Central memory CD8-positive, alpha-beta T cell (primary cell): Measurements from ENCODE around the gene ST3GAL2.

ENCODE experiments used
- ATAC-seq: fragments of 150-1000 bp; cut with Tn5 transposase; replicated peaks from 2 replicates; pipeline ENCODE4 v1.10.0; 2022; ENCODE audit warnings: mild to moderate bottlenecking, moderate FRiP score, moderate number of reproducible peaks; ENCODE audit not compliant: poor library complexity, severe bottlenecking; ENCODE audit errors: extremely low read depth
- DNase-seq, 2 donors: peaks; one replicate each; pipeline ENCODE4 v3.0.0; 2021; ENCODE audit warnings: low spot score in 2 of 2
- H3K27ac Mint-ChIP-seq: one replicate; pipeline ENCODE4 v1.8.0; 2022; ENCODE audit warnings: low read depth, mild to moderate bottlenecking, moderate library complexity, mixed read lengths
- H3K27me3 Mint-ChIP-seq: one replicate; pipeline ENCODE4 v1.8.0; 2022; ENCODE audit warnings: mixed read lengths
- H3K36me3 Mint-ChIP-seq: one replicate; pipeline ENCODE4 v1.8.0; 2022; ENCODE audit warnings: mild to moderate bottlenecking, moderate library complexity, mixed read lengths; ENCODE audit not compliant: insufficient read depth
- H3K4me1 Mint-ChIP-seq: one replicate; pipeline ENCODE4 v1.8.0; 2022; ENCODE audit warnings: mixed read lengths
- H3K4me3 Mint-ChIP-seq: one replicate; pipeline ENCODE4 v1.8.0; 2022; ENCODE audit warnings: mild to moderate bottlenecking, moderate library complexity, mixed read lengths
- H3K9me3 Mint-ChIP-seq: one replicate; pipeline ENCODE4 v1.8.0; 2022; ENCODE audit warnings: mixed read lengths

ST3GAL2 gene

DNA sequence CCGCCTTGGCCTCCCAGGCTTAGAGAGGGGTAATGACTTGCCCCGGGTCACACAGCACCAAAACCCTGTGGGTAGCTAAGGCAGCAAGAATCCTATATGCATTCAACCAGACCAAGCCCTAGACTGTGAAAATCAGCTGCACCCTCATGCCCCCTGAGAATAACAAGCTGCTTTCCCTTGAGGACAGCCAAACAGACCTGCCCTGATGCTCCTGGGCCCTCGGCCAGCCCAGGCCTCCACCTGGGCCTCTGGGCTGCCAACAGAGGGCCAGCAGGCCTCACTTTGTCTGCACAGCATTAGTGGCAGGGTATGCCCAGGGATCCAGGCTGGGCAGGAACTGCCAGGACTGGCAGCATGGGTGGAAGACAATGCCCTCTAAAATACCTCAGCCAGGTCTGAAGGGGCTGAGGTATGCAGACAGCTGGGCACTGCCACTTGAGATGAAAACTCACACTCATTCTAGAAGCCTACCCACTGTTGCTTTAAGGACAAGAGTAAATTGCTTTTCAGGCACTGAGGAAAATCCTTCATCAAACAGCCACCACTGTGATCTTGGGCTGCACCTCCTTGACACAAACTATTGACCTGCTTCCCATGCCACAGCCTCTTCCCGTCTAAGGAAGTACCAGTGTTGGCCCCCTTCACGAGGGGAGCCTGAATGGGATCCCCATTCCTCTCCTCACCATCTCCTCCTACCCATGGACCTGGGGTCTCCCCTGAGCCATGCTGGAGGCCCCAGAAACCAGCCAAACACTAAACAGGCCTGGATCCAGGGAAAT lies 8.8 kb downstream of the ST3GAL2 start:
- Mint-ChIP-seq H3K27ac (peak overlapping the region; percentile 81), H3K4me3 (peak overlapping the region; percentile 54), H3K36me3 (peaks cover 3% of the 10 kb centered on the region), H3K9me3 (no peaks in the 10 kb centered on the region), H3K4me1 (peaks cover 51% of the 10 kb centered on the region), H3K27me3 (no peaks in the 10 kb centered on the region)
- DNase-seq (no peak), ATAC-seq (no peak)

GRCh38 chr16:70428178-70428998 lies 10.5 kb downstream of the ST3GAL2 start:
- Mint-ChIP-seq H3K9me3 (no peaks in the 10 kb centered on the region), H3K4me1 (peaks cover 42% of the 10 kb centered on the region), H3K27ac (peak overlapping the region; percentile 80), H3K27me3 (no peaks in the 10 kb centered on the region), H3K36me3 (peaks cover 3% of the 10 kb centered on the region), H3K4me3 (peak overlapping the region; percentile 33)
- peak; percentile 20 for ATAC-seq
- DNase-seq = no peak

DNA sequence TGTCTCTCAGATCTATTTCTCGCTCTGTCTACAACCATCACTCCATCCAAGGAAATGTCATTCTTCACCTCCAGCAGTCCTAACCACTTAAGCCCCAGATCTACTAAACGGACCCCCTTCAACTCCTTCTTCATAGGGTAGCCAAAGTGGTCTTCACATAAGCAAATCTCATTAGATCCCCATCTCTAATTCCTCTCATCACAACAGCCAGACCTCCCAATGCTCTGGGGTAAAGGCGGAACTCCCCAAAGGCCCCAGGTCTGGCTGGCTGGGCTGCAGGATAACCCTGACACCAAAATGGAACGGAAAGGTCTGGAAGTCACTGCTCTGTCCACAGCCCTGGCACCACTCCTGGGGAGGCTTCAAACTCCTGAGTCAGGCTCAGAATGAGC lies 11.1 kb downstream of the ST3GAL2 start:
- H3K9me3 Mint-ChIP-seq = no peaks in the 10 kb centered on the region
- H3K4me3 Mint-ChIP-seq = peak overlapping the region; percentile 1
- ATAC-seq (no peak), DNase-seq (no peak)
- peaks cover 3% of the 10 kb centered on the region for H3K36me3 Mint-ChIP-seq
- peak overlapping the region; percentile 80 for H3K27ac Mint-ChIP-seq
- H3K4me1 Mint-ChIP-seq = peaks cover 38% of the 10 kb centered on the region
- H3K27me3 Mint-ChIP-seq = no peaks in the 10 kb centered on the region

DNA sequence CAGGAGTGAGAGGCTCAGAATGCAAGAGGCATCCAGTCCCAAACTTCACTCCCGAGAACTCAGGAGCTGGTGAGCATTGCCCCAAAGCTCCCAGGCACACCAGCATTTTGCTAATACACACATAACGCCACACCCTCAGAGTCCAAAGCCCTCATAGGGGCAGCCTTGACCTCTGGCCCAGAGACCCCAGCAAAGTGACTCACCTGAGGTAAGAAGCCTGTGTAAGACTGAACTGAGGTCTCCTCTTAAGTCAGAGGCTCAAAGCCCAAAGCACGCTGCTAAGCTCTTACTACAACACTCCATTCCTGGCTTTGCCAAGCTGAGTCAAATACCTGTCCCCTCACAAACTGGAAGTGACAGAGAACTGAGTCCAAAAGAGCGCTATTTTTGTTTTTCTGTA lies 16.4 kb downstream of the ST3GAL2 start:
- Mint-ChIP-seq H3K9me3 (no peaks in the 10 kb centered on the region), H3K27me3 (no peaks in the 10 kb centered on the region), H3K27ac (no peak overlapping the region), H3K4me3 (no peak overlapping the region), H3K36me3 (peaks cover 3% of the 10 kb centered on the region), H3K4me1 (peaks cover 45% of the 10 kb centered on the region)
- no peak for ATAC-seq
- DNase-seq = no peak

GRCh38 chr16:70421473-70422311 lies 17.2 kb downstream of the ST3GAL2 start:
- no peak overlapping the region for H3K27ac Mint-ChIP-seq
- no peak overlapping the region for H3K4me3 Mint-ChIP-seq
- peaks cover 3% of the 10 kb centered on the region for H3K36me3 Mint-ChIP-seq
- DNase-seq = no peak
- no peak for ATAC-seq
- H3K9me3 Mint-ChIP-seq = no peaks in the 10 kb centered on the region
- peaks cover 47% of the 10 kb centered on the region for H3K4me1 Mint-ChIP-seq
- H3K27me3 Mint-ChIP-seq = no peaks in the 10 kb centered on the region

DNA sequence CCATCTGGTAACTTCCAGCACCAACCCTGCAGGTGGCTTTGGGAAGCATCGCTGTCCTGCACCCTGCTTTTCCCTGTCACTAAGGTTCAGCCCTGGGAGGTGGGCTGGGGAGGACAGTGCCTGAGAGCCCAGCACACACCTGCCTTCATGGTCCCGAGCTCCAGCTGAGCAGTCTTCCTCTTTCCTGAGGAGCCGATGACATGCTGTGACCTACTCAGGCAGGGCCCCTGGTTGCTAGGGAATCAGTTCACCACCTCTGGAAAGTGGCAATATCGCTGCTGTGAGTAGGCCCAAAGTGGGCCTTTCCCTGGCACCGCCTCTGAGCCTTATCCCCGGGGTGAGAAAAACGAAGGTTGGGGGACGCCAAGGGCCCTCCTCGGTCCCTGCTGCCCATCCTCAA lies 17.9 kb downstream of the ST3GAL2 start:
- ATAC-seq = no peak
- Mint-ChIP-seq H3K36me3 (peaks cover 3% of the 10 kb centered on the region), H3K4me3 (no peak overlapping the region), H3K27me3 (no peaks in the 10 kb centered on the region), H3K4me1 (peaks cover 47% of the 10 kb centered on the region), H3K9me3 (no peaks in the 10 kb centered on the region), H3K27ac (no peak overlapping the region)
- no peak for DNase-seq

GRCh38 chr16:70419384-70420327 lies 19.2 kb downstream of the ST3GAL2 start:
- Mint-ChIP-seq H3K27me3 (no peaks in the 10 kb centered on the region), H3K4me3 (peak overlapping the region; percentile 4), H3K27ac (peak overlapping the region; percentile 61), H3K4me1 (peaks cover 47% of the 10 kb centered on the region), H3K9me3 (no peaks in the 10 kb centered on the region), H3K36me3 (peaks cover 2% of the 10 kb centered on the region)
- no peak for DNase-seq
- ATAC-seq = no peak

DNA sequence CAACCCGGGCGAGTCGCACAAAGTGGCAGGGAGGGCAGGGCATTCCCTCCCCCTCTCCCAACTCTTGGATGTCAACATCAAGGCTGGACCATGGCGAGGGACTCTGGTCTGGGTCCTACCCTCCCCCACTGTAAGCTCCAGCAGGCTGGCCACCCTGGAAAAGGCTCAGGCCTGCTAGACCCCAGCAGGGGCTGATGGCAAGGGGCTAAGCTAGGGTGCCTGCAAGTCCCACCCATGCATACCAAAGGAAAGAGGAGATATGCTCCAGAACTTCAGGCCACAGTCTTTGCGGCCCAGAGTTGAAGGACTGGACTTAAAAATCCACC lies 19.9 kb downstream of the ST3GAL2 start:
- Mint-ChIP-seq H3K9me3 (no peaks in the 10 kb centered on the region), H3K36me3 (peaks cover 2% of the 10 kb centered on the region), H3K4me1 (peaks cover 52% of the 10 kb centered on the region), H3K27me3 (no peaks in the 10 kb centered on the region), H3K4me3 (peak overlapping the region; percentile 37), H3K27ac (no peak overlapping the region)
- ATAC-seq (no peak), DNase-seq (no peak)

GRCh38 chr16:70418274-70418992 lies 20.5 kb downstream of the ST3GAL2 start:
- Mint-ChIP-seq H3K4me1 (peaks cover 52% of the 10 kb centered on the region), H3K27me3 (no peaks in the 10 kb centered on the region), H3K36me3 (peaks cover 2% of the 10 kb centered on the region), H3K27ac (no peak overlapping the region), H3K9me3 (no peaks in the 10 kb centered on the region), H3K4me3 (peak overlapping the region; percentile 37)
- ATAC-seq = no peak
- no peak for DNase-seq

DNA sequence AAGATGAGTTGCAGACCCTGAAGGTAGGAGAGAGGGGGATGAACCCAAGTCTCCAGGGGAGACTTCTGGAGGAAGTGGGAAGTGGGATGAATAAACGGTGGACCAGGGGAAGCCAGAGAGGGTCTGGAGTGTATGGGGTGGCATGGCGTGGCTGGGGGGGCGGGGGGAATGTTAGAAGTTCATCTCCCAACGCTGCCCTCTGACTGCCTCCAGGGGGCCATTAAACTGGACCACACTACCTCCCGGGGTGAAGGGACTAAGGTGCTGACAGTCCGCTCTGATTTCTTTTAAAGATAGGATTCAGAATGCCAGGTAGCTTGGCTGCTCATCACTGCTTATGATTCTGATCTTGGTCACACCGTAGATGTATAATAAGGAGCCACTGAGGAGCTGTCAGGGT lies 21.2 kb downstream of the ST3GAL2 start:
- Mint-ChIP-seq H3K27ac (no peak overlapping the region), H3K4me1 (peaks cover 48% of the 10 kb centered on the region), H3K27me3 (no peaks in the 10 kb centered on the region), H3K36me3 (peaks cover 2% of the 10 kb centered on the region), H3K9me3 (no peaks in the 10 kb centered on the region), H3K4me3 (no peak overlapping the region)
- DNase-seq (no peak), ATAC-seq (no peak)

GRCh38 chr16:70416748-70417616 lies 21.9 kb downstream of the ST3GAL2 start:
- ATAC-seq = no peak

More at GRCh38 chr16:70416748-70417616, 21.9 kb downstream of the ST3GAL2 start:
- Mint-ChIP-seq H3K9me3 (no peaks in the 10 kb centered on the region), H3K4me1 (peaks cover 42% of the 10 kb centered on the region), H3K27me3 (no peaks in the 10 kb centered on the region), H3K4me3 (no peak overlapping the region), H3K27ac (no peak overlapping the region), H3K36me3 (peaks cover 2% of the 10 kb centered on the region)
- DNase-seq = no peak
